HCT116 (cell line): Measurements from ENCODE around the gene ASB1. TPM values are rescaled to one million over a fixed set of nuclear protein-coding genes. Genes with fewer than 3 reads are reported as not detected.

Experiments
- ATAC-seq: fragments of 200-7000 bp; cut with Tn5 transposase; 2 replicates; pipeline ENCODE4 v1.9.1; 2020; ENCODE audit warnings: mild to moderate bottlenecking, moderate library complexity
- BruUV-seq: library from RNA; stranded (reverse); fragments of 400-500 nt; replicated peaks from 2 replicates; lab custom pipeline; 2021; lab: Mats Ljungman, UMichigan
- CTCF ChIA-PET: fragments of 300-600 bp; sonication (Branson Sonifier 250); formaldehyde crosslinking; loops from one replicate; lab custom pipeline; 2021; ENCODE audit warnings: antibody characterized with exemption; lab: Charles Lee
- POLR2A ChIA-PET: fragments of 300-600, 350-600 bp; sonication (Branson Sonifier 250); formaldehyde crosslinking; loops from one replicate; lab custom pipeline; 2021; ENCODE audit warnings: antibody characterized with exemption; lab: Charles Lee
- RAD21 ChIA-PET, 2 experiments: fragments of 300-600 bp; sonication (Branson Sonifier 250); formaldehyde crosslinking; loops; one replicate each; lab custom pipeline; 2023; ENCODE audit warnings: low total read pairs in 2 of 2; ENCODE audit not compliant: uncharacterized antibody in 2 of 2, unreplicated experiment in 2 of 2, low non-redundant PET in 1 of 2; lab: Charles Lee
- DNase-seq: peaks from one replicate; pipeline ENCODE4 v3.0.0-alpha.2; 2010; ENCODE audit warnings: low read depth, low spot score
- H2AFZ ChIP-seq: fragments of 200-600 bp; shearing (Covaris generic), sonication (generic); 2 replicates; pipeline ENCODE4 v1.6.1; 2017; ENCODE audit warnings: low read depth, mixed run types, mixed read lengths, antibody characterized with exemption, low read length; ENCODE audit not compliant: poor library complexity, severe bottlenecking
- H3K27ac ChIP-seq: 2 replicates; pipeline ENCODE4 v1.5.1; 2012; ENCODE audit warnings: low read depth, low read length
- H3K27me3 ChIP-seq: fragments of 200-600 bp; sonication (generic); 2 replicates; pipeline ENCODE4 v1.6.1; 2016; ENCODE audit warnings: mixed run types, low read length, mixed read lengths; ENCODE audit not compliant: insufficient read depth
- H3K36me3 ChIP-seq, 2 experiments: fragments of 200-500 bp in 1 of 2; fragments of 200-600 bp in 1 of 2; sonication (Bioruptor generic) in 1 of 2; sonication (generic) in 1 of 2; 2 replicates each; pipeline versions ENCODE4 v1.5.1 to v1.6.1; 2014 to 2016; ENCODE audit warnings: low read length in 2 of 2, inconsistent platforms in 1 of 2, mixed read lengths in 1 of 2, mixed run types in 1 of 2; ENCODE audit not compliant: insufficient read depth in 2 of 2, control insufficient read depth in 1 of 2
- H3K4me1 ChIP-seq, 2 experiments: fragments of 200-600 bp in 1 of 2; sonication (generic) in 1 of 2; 2 replicates each; pipeline versions ENCODE4 v1.5.1 to v1.6.1; 2012 to 2017; ENCODE audit warnings: low read length in 2 of 2, inconsistent platforms in 1 of 2, mild to moderate bottlenecking in 1 of 2, mixed read lengths in 1 of 2, mixed run types in 1 of 2, moderate library complexity in 1 of 2; ENCODE audit not compliant: insufficient read depth in 2 of 2, control insufficient read depth in 1 of 2
- H3K4me2 ChIP-seq: fragments of 200-600 bp; sonication (generic); 2 replicates; pipeline ENCODE4 v1.6.1; 2017; ENCODE audit warnings: mixed run types, low read length, mixed read lengths
- H3K4me3 ChIP-seq, 2 experiments: fragments of 200-600 bp in 1 of 2; sonication (generic) in 1 of 2; replicated peaks in 1 of 2; 2 replicates each; pipeline ENCODE4 v1.5.1; 2011 to 2016; ENCODE audit warnings: low read length in 2 of 2, control low read depth in 1 of 2, low read depth in 1 of 2, mild to moderate bottlenecking in 1 of 2, mixed read lengths in 1 of 2, mixed run types in 1 of 2
- H3K79me2 ChIP-seq: fragments of 200-600 bp; sonication (generic); 2 replicates; pipeline ENCODE4 v1.6.1; 2017; ENCODE audit warnings: mild to moderate bottlenecking, mixed run types, low read length, moderate library complexity, mixed read lengths; ENCODE audit not compliant: insufficient read depth
- H3K9ac ChIP-seq: fragments of 200-600 bp; sonication (generic); 2 replicates; pipeline ENCODE4 v1.6.1; 2016; ENCODE audit warnings: low read length, mixed read lengths
- H3K9me2 ChIP-seq: fragments of 200-600 bp; sonication (generic), shearing (Covaris generic); 2 replicates; pipeline ENCODE4 v1.6.1; 2017; ENCODE audit warnings: mixed run types, mild to moderate bottlenecking, moderate library complexity; ENCODE audit not compliant: insufficient read depth
- H3K9me3 ChIP-seq, 2 experiments: fragments of 200-500 bp in 1 of 2; fragments of 200-600 bp in 1 of 2; sonication (Bioruptor generic) in 1 of 2; sonication (generic) in 1 of 2; 2 replicates each; pipeline ENCODE4 v1.6.1; 2014 to 2017; ENCODE audit warnings: low read length in 2 of 2, mixed read lengths in 2 of 2, inconsistent platforms in 1 of 2, low read depth in 1 of 2, mild to moderate bottlenecking in 1 of 2, mixed run types in 1 of 2, moderate library complexity in 1 of 2; ENCODE audit not compliant: control insufficient read depth in 1 of 2, insufficient read depth in 1 of 2
- H4K20me1 ChIP-seq: fragments of 200-600 bp; sonication (generic), shearing (Covaris generic); 2 replicates; pipeline ENCODE4 v1.6.1; 2017; ENCODE audit warnings: mixed run types, mild to moderate bottlenecking, moderate library complexity; ENCODE audit not compliant: insufficient read depth
- CBX3 ChIP-seq: IDR thresholded peaks from 2 replicates; pipeline ENCODE4 v1.6.1; 2012; ENCODE audit warnings: low read depth
- CTCF ChIP-seq, 3 experiments: fragments of 200-600 bp in 1 of 3; sonication (generic) in 1 of 3; IDR thresholded peaks in 2 of 3; conservative IDR thresholded peaks in 1 of 3; 2 replicates each; pipeline ENCODE4 v1.5.1; 2012 to 2017; ENCODE audit warnings: low read depth in 2 of 3, low read length in 2 of 3, antibody characterized with exemption in 1 of 3, borderline replicate concordance in 1 of 3, control low read depth in 1 of 3, mild to moderate bottlenecking in 1 of 3, mixed read lengths in 1 of 3, mixed run types in 1 of 3, moderate library complexity in 1 of 3; ENCODE audit not compliant: insufficient read depth in 1 of 3
- EGR1 ChIP-seq: IDR thresholded peaks from 2 replicates; pipeline ENCODE4 v1.6.1; 2012; ENCODE audit warnings: low read depth
- FOSL1 ChIP-seq: IDR thresholded peaks from 2 replicates; pipeline ENCODE4 v1.6.1; 2012; ENCODE audit warnings: low read depth
- REST ChIP-seq: IDR thresholded peaks from 2 replicates; pipeline ENCODE4 v1.6.1; 2012; ENCODE audit warnings: low read depth
- TCF7L2 ChIP-seq: IDR thresholded peaks from 2 replicates; pipeline ENCODE4 v1.7.0; 2011; ENCODE audit warnings: borderline replicate concordance, inconsistent platforms; ENCODE audit not compliant: insufficient read depth, insufficient read length; ENCODE audit errors: extremely low read depth
- ZFX ChIP-seq: fragments of 450-650 bp; IDR thresholded peaks from 2 replicates; pipeline ENCODE4 v1.6.1; 2017
- ZNF274 ChIP-seq: fragments of 200-500 bp; sonication (Bioruptor generic); IDR thresholded peaks from 2 replicates; pipeline ENCODE4 v1.6.1; 2014; ENCODE audit warnings: mild to moderate bottlenecking, low read depth, low read length, inconsistent platforms
- intact Hi-C: fragments of 100-400 bp; cut with micrococcal nuclease; formaldehyde crosslinking; loops from 2 replicates; pipeline ENCODE4 v1.10.0; 2022
- total RNA-seq: library from RNA; stranded (reverse); gene quantifications from one replicate; pipeline ENCODE4 v1.2.1, GENCODE V29; 2021; ENCODE audit not compliant: unreplicated experiment

ASB1 gene
- total RNA-seq, 1 experiment from 2014 or later, result 43.1 TPM

- H3K27ac ChIP-seq, result no peak overlapping the region
- ChIA-PET RAD21 (no interaction called here), POLR2A (no interaction called here), CTCF (interaction anchor here (1.3 kb wide), 1 partner anchor 63 kb away, joined by 7 read pairs; no protein-coding TSS in a partner anchor)
- intact Hi-C loops, result no loop called here
- DNase-seq (no peak), ATAC-seq (no peak)
- peaks cover 3 to 6% of the 10 kb centered on the region in 2 experiments; a peak in 2 of 4 replicates for H3K9me3 ChIP-seq
- H3K9me2 ChIP-seq, result no peaks in the 10 kb centered on the region
- no peaks in the 10 kb centered on the region for H4K20me1 ChIP-seq
- BruUV-seq, result no TSS peak
- H3K4me2 ChIP-seq, result no peak overlapping the region
- H3K9ac ChIP-seq, result no peak overlapping the region
- H3K4me1 ChIP-seq, result peaks cover 8 to 15% of the 10 kb centered on the region in 2 experiments
- H3K4me3 ChIP-seq, result no peak overlapping the region
- H2AFZ ChIP-seq, result no peak overlapping the region
- no peaks in the 10 kb centered on the region for H3K27me3 ChIP-seq
- peaks cover 77% of the 10 kb centered on the region for H3K79me2 ChIP-seq
- TF ChIP-seq FOSL1, result no peak
- TF ChIP-seq TCF7L2, result no peak
- no peak for TF ChIP-seq CTCF (IDR thresholded peaks at IDR 0.05 in 2 of 3, conservative IDR thresholded peaks at IDR 0.05 in 1 of 3; ENCODE audit: borderline replicate concordance in 1 of 3, insufficient read depth in 1 of 3, low read depth in 2 of 3, low read length in 2 of 3)
- TF ChIP-seq CBX3, result no peak
- no peak for TF ChIP-seq ZFX
- no peak for TF ChIP-seq ZNF274
- TF ChIP-seq REST, result no peak
- no peak for TF ChIP-seq EGR1
- peaks cover 21 to 36% of the 10 kb centered on the region in 2 experiments; a peak in 3 of 4 replicates for H3K36me3 ChIP-seq
These were observed 7.5 kb downstream of the ASB1 start for GRCh38 chr2:238433941-238434845.
